Right lobe of liver (tissue), 6 donors: ENCODE data around the gene PLAC1. TPM values are rescaled to one million over a fixed set of nuclear protein-coding genes. Genes with fewer than 3 reads are reported as not detected.

ENCODE experiments used
- ATAC-seq, 4 donors: fragments of 200-7000 bp; cut with Tn5 transposase; one replicate each; pipeline ENCODE4 v1.9.1; 2020; ENCODE audit warnings: mild to moderate bottlenecking in 4 of 4, moderate library complexity in 4 of 4
- DNase-seq, 3 donors: peaks; one replicate each; pipeline ENCODE4 v3.0.0-alpha.2; 2020
- H3K27ac ChIP-seq, 3 donors: fragments of 200-600 bp; one replicate each; pipeline ENCODE4 v1.8.0; 2022
- H3K27me3 ChIP-seq, 2 donors: fragments of 200-600 bp; one replicate each; pipeline ENCODE4 v1.8.0; 2022
- H3K36me3 ChIP-seq, 4 donors: fragments of 200-600 bp; sonication (generic) in 1 of 4; one replicate each; pipeline versions ENCODE4 v1.5.1 to v1.8.0; 2017 to 2022; ENCODE audit warnings: control low read depth in 1 of 4
- H3K4me1 ChIP-seq, 4 donors: fragments of 200-600 bp; sonication (generic) in 1 of 4; one replicate each; pipeline versions ENCODE4 v1.5.1 to v1.8.0; 2017 to 2022; ENCODE audit warnings: control low read depth in 1 of 4
- H3K4me3 ChIP-seq, 3 donors: fragments of 200-600 bp; one replicate each; pipeline ENCODE4 v1.8.0; 2022
- H3K9me3 ChIP-seq, 4 donors: fragments of 200-600 bp; sonication (generic) in 1 of 4; one replicate each; pipeline versions ENCODE4 v1.5.1 to v1.8.0; 2017 to 2022; ENCODE audit warnings: control low read depth in 1 of 4
- CTCF ChIP-seq, 4 donors: fragments of 200-600 bp in 3 of 4; fragments of 450-650 bp in 1 of 4; IDR thresholded peaks; one replicate each; pipeline versions ENCODE4 v1.5.1 to v1.8.0; 2016 to 2022; ENCODE audit warnings: antibody characterized with exemption in 4 of 4, mild to moderate bottlenecking in 2 of 4
- POLR2A ChIP-seq: fragments of 450-650 bp; IDR thresholded peaks from one replicate; pipeline ENCODE4 v1.6.1; 2017; ENCODE audit warnings: antibody characterized with exemption, mild to moderate bottlenecking
- WGBS: methylation state at CpG from one replicate; pipeline ENCODE4 v1.1.6; 2018; ENCODE audit warnings: low coverage, low lambda C conversion rate; ENCODE audit not compliant: insufficient coverage; ENCODE audit errors: missing lambda C conversion rate; 5-methylcytosine and 5-hydroxymethylcytosine counted together
- intact Hi-C, 2 donors: fragments of 100-400 bp; cut with DNase I; formaldehyde crosslinking; loops; one replicate each; pipeline versions ENCODE4 v1.11.2 to v1.14.1; 2022
- total RNA-seq, 6 experiments: library from RNA; depleted of rRNA in 2 of 6; stranded (reverse); fragments of >200 nt in 2 of 6; fragmentation: NEBNext Ultra II Directional in 3 of 6; extraction: Animal tissue kit (Norgen Biotek cat#: 25700) in 3 of 6; gene quantifications; one replicate each; pipeline versions ENCODE4 v1.1.0 to v1.2.4, GENCODE V29; 2016 to 2023
- donor health status: DM: no; HTN: yes; CAD: no.
- donor health status: DM: no; HTN: no; CAD: no.
- donor health status: DM: no; HTN: no; CAD: no.
- donor health status: DM: no; HTN: yes; CAD: no.
- donor health status: DM: no; HTN: yes; CAD: no.

PLAC1 gene
- total RNA-seq, 6 experiments from 2014 or later: not detected

GRCh38 chrX:134541906-134542305 is 116.4 kb downstream of the PLAC1 start:
- ATAC-seq (no peak), DNase-seq (no peak)
- H3K4me3 ChIP-seq: no peak overlapping the region
- H3K27ac ChIP-seq: no peak overlapping the region
- intact Hi-C loops: no loop called here
- no peaks in the 10 kb centered on the region for H3K4me1 ChIP-seq
- peaks cover 5 to 17% of the 10 kb centered on the region in 2 donors for H3K27me3 ChIP-seq
- no peaks in the 10 kb centered on the region for H3K36me3 ChIP-seq
- no peak for TF ChIP-seq POLR2A
- no peak for TF ChIP-seq CTCF (IDR thresholded peaks at IDR 0.05)
- WGBS: 55% methylated on average over 3 of the region's 3 CpGs
- no peaks in the 10 kb centered on the region for H3K9me3 ChIP-seq

- Histone ChIP-seq H3K4me3 (no peak overlapping the region), H3K27ac (no peak overlapping the region), H3K36me3 (no peaks in the 10 kb centered on the region), H3K4me1 (no peaks in the 10 kb centered on the region), H3K27me3 (no peaks in the 10 kb centered on the region), H3K9me3 (no peaks in the 10 kb centered on the region)
- ATAC-seq: no peak
- intact Hi-C loops: no loop called here
- WGBS: 43% methylated on average over 4 of the region's 5 CpGs
- no peak for DNase-seq
- TF ChIP-seq POLR2A: no peak
- TF ChIP-seq CTCF (IDR thresholded peaks at IDR 0.05): no peak
These were observed 120.0 kb downstream of the PLAC1 start for GRCh38 chrX:134538316-134538715.

GRCh38 chrX:134537179-134537955 is 120.9 kb downstream of the PLAC1 start:
- intact Hi-C loops: no loop called here
- Histone ChIP-seq H3K36me3 (no peaks in the 10 kb centered on the region), H3K4me3 (no peak overlapping the region), H3K9me3 (no peaks in the 10 kb centered on the region), H3K27me3 (no peaks in the 10 kb centered on the region), H3K27ac (no peak overlapping the region), H3K4me1 (no peaks in the 10 kb centered on the region)
- TF ChIP-seq CTCF (IDR thresholded peaks at IDR 0.05) (no peak), POLR2A (no peak)
- 52% methylated on average over 5 of the region's 5 CpGs for WGBS
- no peak for DNase-seq
- peak; percentile 21 to 46 (median 34) for ATAC-seq

- Histone ChIP-seq H3K36me3 (no peaks in the 10 kb centered on the region), H3K27ac (no peak overlapping the region), H3K4me3 (no peak overlapping the region), H3K4me1 (no peaks in the 10 kb centered on the region), H3K9me3 (no peaks in the 10 kb centered on the region), H3K27me3 (no peaks in the 10 kb centered on the region)
- TF ChIP-seq CTCF (IDR thresholded peaks at IDR 0.05): no peak
- TF ChIP-seq POLR2A: no peak
- ATAC-seq: no peak
- intact Hi-C loops: no loop called here
- no peak for DNase-seq
- 64% methylated on average over 4 of the region's 4 CpGs for WGBS
These were observed 124.3 kb downstream of the PLAC1 start for GRCh38 chrX:134533952-134534351.
